Loucy (cell line): ENCODE measurements around the gene DPAGT1.

Source experiments
- H2AFZ ChIP-seq: fragments of 200-600 bp; sonication (generic); 2 replicates; pipeline ENCODE4 v1.6.0; 2016; ENCODE audit warnings: antibody characterized with exemption, mild to moderate bottlenecking, low read length, moderate library complexity
- H3F3A ChIP-seq: fragments of 200-600 bp; 2 replicates; pipeline ENCODE4 v1.6.0; 2016; ENCODE audit warnings: antibody characterized with exemption, low read depth, mild to moderate bottlenecking
- H3K27me3 ChIP-seq: fragments of 200-600 bp; sonication (generic); 2 replicates; pipeline ENCODE4 v1.6.1; 2014; ENCODE audit warnings: low read length, mild to moderate bottlenecking; ENCODE audit not compliant: insufficient read depth, poor library complexity, severe bottlenecking
- H3K36me3 ChIP-seq: fragments of 200-600 bp; sonication (generic); 2 replicates; pipeline ENCODE4 v1.6.1; 2016; ENCODE audit warnings: low read length; ENCODE audit not compliant: insufficient read depth
- H3K4me1 ChIP-seq: fragments of 200-600 bp; sonication (generic); 2 replicates; pipeline ENCODE4 v1.5.1; 2014; ENCODE audit warnings: low read length, mild to moderate bottlenecking; ENCODE audit not compliant: insufficient read depth, poor library complexity, severe bottlenecking
- H3K4me2 ChIP-seq: fragments of 200-600 bp; sonication (generic); 2 replicates; pipeline ENCODE4 v1.6.0; 2014; ENCODE audit warnings: antibody characterized with exemption, low read length, low read depth, mild to moderate bottlenecking; ENCODE audit not compliant: poor library complexity, severe bottlenecking
- H3K4me3 ChIP-seq: fragments of 200-600 bp; sonication (generic); 2 replicates; pipeline ENCODE4 v1.5.1; 2014; ENCODE audit warnings: low read length, mild to moderate bottlenecking, mixed read lengths; ENCODE audit not compliant: poor library complexity, severe bottlenecking
- H3K79me2 ChIP-seq: fragments of 200-600 bp; sonication (generic); 2 replicates; pipeline ENCODE4 v1.6.1; 2014; ENCODE audit warnings: low read length; ENCODE audit not compliant: insufficient read depth
- H3K9ac ChIP-seq: fragments of 200-600 bp; sonication (generic); 2 replicates; pipeline ENCODE4 v1.6.0; 2014; ENCODE audit warnings: mild to moderate bottlenecking, low read depth, low read length, moderate library complexity; ENCODE audit not compliant: poor library complexity, severe bottlenecking
- H3K9me2 ChIP-seq: fragments of 200-600 bp; sonication (generic); replicated peaks from 2 replicates; pipeline ENCODE4 v1.6.1; 2016; ENCODE audit warnings: low read depth, low read length, mixed read lengths
- H3K9me3 ChIP-seq: fragments of 200-600 bp; sonication (generic); 2 replicates; pipeline ENCODE4 v1.6.1; 2014; ENCODE audit warnings: mild to moderate bottlenecking, antibody characterized with exemption, low read length, low read depth; ENCODE audit not compliant: insufficient read depth
- H4K20me1 ChIP-seq: fragments of 200-600 bp; sonication (generic); 2 replicates; pipeline ENCODE4 v1.6.0; 2014; ENCODE audit warnings: antibody characterized with exemption, low read length, mild to moderate bottlenecking; ENCODE audit not compliant: insufficient read depth, poor library complexity, severe bottlenecking
- EZH2phosphoT487 ChIP-seq: fragments of 200-600 bp; IDR thresholded peaks from 2 replicates; pipeline ENCODE4 v1.6.1; 2018; ENCODE audit warnings: antibody characterized with exemption, mild to moderate bottlenecking, moderate library complexity, borderline replicate concordance
- TF ChIP-seq, protein P1 (sequence below): fragments of 200-600 bp; sonication (generic); conservative IDR thresholded peaks from 2 replicates; pipeline ENCODE4 v1.5.1; 2014; ENCODE audit warnings: mild to moderate bottlenecking, antibody characterized with exemption, low read length

Gene DPAGT1

DNA sequence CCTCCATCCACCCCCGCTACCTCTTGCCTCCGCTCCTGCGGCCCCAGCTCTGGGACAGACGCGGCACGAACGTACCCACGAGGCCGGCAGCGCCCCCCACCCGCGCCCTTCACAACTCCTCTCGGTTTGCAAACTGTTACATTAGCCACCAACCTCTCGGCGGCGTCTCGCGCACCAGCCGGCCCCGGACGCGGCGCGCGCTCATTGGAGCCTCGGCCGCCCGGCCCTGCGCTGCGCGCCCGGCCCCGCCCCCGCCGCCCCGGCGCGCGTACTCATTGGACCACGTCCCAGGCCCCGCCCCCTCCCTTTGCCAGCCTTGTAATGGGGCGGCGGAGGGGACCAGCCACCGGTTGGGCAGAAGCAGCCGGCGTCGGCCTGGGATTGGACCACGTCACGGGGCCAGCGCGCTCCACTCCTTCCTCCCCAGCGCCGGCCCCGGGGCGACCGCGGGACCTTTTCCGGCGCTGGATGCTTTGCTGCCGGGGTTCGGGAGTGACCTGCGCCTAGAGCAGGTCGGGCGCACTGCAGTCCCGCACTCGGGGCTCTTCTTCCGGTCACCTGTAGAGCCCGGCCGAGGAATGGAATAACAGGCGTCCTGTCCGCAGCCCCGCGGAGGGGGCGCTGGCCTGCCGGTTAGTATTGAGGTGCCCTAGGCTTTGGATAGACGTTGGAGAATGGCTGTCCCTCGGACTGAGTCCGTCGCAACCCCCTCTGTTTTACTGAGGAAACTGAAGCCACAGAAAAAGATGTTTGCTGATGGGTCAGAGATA, 44.5 kb downstream of the DPAGT1 start, which contains the start of gene HYOU1:
Gene HYOU1, minus strand, starts transcription at position 206 of the 770 bp plus-strand sequence. CDS start 1,045 bp downstream, outside the sequence.
- H3K27me3 ChIP-seq: peaks cover 6% of the 10 kb centered on the region
- peaks cover 54% of the 10 kb centered on the region for H3K79me2 ChIP-seq
- no peaks in the 10 kb centered on the region for H3F3A ChIP-seq
- H3K9ac ChIP-seq: peak within 1 kb of the TSS; percentile 99
- no peak for TF ChIP-seq EZH2phosphoT487
- TF ChIP-seq, protein P1, sequence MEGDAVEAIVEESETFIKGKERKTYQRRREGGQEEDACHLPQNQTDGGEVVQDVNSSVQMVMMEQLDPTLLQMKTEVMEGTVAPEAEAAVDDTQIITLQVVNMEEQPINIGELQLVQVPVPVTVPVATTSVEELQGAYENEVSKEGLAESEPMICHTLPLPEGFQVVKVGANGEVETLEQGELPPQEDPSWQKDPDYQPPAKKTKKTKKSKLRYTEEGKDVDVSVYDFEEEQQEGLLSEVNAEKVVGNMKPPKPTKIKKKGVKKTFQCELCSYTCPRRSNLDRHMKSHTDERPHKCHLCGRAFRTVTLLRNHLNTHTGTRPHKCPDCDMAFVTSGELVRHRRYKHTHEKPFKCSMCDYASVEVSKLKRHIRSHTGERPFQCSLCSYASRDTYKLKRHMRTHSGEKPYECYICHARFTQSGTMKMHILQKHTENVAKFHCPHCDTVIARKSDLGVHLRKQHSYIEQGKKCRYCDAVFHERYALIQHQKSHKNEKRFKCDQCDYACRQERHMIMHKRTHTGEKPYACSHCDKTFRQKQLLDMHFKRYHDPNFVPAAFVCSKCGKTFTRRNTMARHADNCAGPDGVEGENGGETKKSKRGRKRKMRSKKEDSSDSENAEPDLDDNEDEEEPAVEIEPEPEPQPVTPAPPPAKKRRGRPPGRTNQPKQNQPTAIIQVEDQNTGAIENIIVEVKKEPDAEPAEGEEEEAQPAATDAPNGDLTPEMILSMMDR: no peak; the same call in 1 of the 2 replicates
- H3K4me3 ChIP-seq: peak within 1 kb of the TSS; percentile 94
- peaks cover 26% of the 10 kb centered on the region for H3K4me1 ChIP-seq
- no peaks in the 10 kb centered on the region for H3K9me3 ChIP-seq
- peak within 1 kb of the TSS; percentile 93 for H3K4me2 ChIP-seq
- peaks cover 31% of the 10 kb centered on the region for H4K20me1 ChIP-seq
- no peaks in the 10 kb centered on the region for H3K9me2 ChIP-seq
- H2AFZ ChIP-seq: peak within 1 kb of the TSS; percentile 82
- peaks cover 30% of the 10 kb centered on the region for H3K36me3 ChIP-seq

DNA sequence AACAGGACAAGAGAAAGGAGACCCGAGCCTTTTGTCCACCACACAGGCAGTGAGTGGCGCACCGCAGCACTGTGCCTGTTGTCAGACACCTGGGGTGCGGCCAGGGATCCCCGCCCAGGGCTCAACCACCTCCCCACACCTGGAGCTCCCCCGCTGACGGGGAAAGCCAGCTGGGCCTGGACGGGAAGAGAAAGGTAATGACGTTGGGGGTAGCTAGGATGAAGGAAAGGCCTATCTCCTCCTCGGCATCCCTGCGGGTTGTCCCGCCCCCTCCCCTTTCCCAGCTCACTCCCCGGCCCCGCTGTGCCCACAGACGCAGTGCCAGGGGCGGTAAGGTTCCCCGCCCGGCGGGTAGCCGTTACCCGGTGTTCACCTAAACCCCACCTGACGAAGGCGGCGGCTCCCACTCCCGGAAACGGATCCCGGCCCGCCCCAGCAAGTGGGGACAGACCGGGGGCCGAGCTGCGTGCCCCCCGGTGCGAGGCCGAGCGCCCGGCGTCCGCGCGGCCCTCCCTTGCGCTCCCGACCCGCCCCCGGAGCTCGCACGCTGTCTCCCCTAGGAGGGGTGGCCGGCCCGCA, 45.1 kb downstream of the DPAGT1 start:
- Histone ChIP-seq H2AFZ (peak overlapping the region; percentile 81), H3F3A (no peaks in the 10 kb centered on the region), H4K20me1 (peaks cover 31% of the 10 kb centered on the region), H3K36me3 (peaks cover 37% of the 10 kb centered on the region), H3K27me3 (peaks cover 6% of the 10 kb centered on the region), H3K9ac (peak overlapping the region; percentile 99), H3K4me3 (peak overlapping the region; percentile 94), H3K4me2 (peak overlapping the region; percentile 93), H3K9me2 (no peaks in the 10 kb centered on the region), H3K4me1 (peaks cover 26% of the 10 kb centered on the region), H3K79me2 (peaks cover 61% of the 10 kb centered on the region), H3K9me3 (no peaks in the 10 kb centered on the region)
- TF ChIP-seq, protein P1: no peak
- no peak for TF ChIP-seq EZH2phosphoT487

DNA sequence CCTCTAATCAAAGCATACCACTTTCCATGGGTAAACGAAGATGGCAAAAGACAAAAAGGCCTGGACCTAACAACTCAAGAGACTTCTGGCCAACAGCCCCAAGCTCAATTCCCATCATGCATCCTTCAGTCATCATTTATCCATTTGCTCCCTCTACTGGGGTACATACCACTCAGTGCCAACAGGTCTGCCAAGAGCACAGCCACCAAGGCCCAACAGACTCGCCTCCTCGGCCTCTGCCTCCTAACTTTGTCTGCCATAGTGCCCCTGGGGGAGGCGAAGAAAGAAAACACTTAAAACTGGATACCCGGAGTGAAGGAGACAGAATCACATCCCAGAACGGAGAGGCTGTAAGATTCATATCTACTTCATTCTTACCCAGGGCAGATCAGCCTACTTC, 45.8 kb downstream of the DPAGT1 start:
- H3K9ac ChIP-seq: peak overlapping the region; percentile 99
- peaks cover 26% of the 10 kb centered on the region for H3K4me1 ChIP-seq
- peaks cover 6% of the 10 kb centered on the region for H3K27me3 ChIP-seq
- peaks cover 43% of the 10 kb centered on the region for H3K36me3 ChIP-seq
- no peaks in the 10 kb centered on the region for H3F3A ChIP-seq
- H4K20me1 ChIP-seq: peaks cover 31% of the 10 kb centered on the region
- peaks cover 61% of the 10 kb centered on the region for H3K79me2 ChIP-seq
- no peak overlapping the region for H2AFZ ChIP-seq
- no peak for TF ChIP-seq EZH2phosphoT487
- TF ChIP-seq, protein P1: peak; percentile 56
- peak overlapping the region; percentile 94 for H3K4me3 ChIP-seq
- H3K9me2 ChIP-seq: no peaks in the 10 kb centered on the region
- H3K9me3 ChIP-seq: no peaks in the 10 kb centered on the region
- H3K4me2 ChIP-seq: peak overlapping the region; percentile 93
